Measurements from ENCODE around the gene PLAC1. TPM values are rescaled to one million over a fixed set of nuclear protein-coding genes. Genes with fewer than 3 reads are reported as not detected.

The PLAC1 gene
- total RNA-seq, 1 experiment from 2014 or later: not detected

GRCh38 chrX:134600714-134601113 lies 57.6 kb downstream of the PLAC1 start (continued):
- TF ChIP-seq, protein P1, sequence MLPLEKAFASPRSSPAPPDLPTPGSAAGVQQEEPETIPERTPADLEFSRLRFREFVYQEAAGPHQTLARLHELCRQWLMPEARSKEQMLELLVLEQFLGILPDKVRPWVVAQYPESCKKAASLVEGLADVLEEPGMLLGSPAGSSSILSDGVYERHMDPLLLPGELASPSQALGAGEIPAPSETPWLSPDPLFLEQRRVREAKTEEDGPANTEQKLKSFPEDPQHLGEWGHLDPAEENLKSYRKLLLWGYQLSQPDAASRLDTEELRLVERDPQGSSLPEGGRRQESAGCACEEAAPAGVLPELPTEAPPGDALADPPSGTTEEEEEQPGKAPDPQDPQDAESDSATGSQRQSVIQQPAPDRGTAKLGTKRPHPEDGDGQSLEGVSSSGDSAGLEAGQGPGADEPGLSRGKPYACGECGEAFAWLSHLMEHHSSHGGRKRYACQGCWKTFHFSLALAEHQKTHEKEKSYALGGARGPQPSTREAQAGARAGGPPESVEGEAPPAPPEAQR (CRISPR knock-in tag; IDR thresholded peaks at IDR 0.05): no peak
- TF ChIP-seq NR2C2 (CRISPR knock-in tag; IDR thresholded peaks at IDR 0.05) (no peak), SMAD3 (CRISPR knock-in tag; IDR thresholded peaks at IDR 0.05; ENCODE audit: borderline replicate concordance) (no peak)

DNA sequence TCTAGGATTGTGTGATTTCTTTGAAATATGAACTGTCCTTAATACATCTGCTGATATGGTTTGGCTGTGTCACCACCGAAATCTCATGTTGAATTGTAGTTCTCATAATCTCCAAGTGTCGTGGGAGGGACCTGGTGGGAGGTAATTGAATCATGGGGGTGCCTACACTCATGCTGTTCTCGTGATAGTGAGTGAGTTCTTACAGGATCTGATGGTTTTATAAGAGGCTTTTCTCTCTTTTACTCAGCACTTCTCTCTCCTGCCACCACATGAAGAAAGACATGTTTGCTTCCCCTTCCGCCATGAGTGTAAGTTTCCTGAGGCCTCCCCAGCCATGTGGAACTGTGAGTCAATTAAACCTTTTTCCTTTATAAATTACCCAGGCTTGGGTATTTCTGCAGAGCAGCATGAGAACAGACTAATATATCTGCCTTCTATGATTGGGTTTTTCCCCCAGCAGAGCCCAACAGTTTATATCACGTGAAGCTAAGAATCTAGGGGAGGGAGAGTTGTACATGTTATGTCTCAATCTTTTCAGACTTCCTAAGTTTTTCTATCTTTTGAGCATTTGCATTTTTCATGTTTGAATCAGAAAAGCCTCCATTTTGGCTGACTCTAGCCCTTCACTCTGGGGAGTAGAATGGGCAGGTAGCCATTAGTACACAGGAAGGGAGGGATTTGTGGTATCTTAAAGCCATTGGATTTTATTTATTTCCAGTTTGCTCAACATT lies 58.9 kb downstream of the PLAC1 start:
- ATAC-seq (no peak), DNase-seq (ENCODE audit: low spot score) (no peak)
- Mint-ChIP-seq H3K4me1 (peaks cover 3% of the 10 kb centered on the region), H3K27me3 (ENCODE audit: low read depth) (no peaks in the 10 kb centered on the region; the same call in 1 of the 2 replicates), H3K9me3 (peaks cover 9% of the 10 kb centered on the region), H3K27ac (no peak overlapping the region), H3K4me3 (no peak overlapping the region), H3K36me3 (no peaks in the 10 kb centered on the region)
- CTCF ChIA-PET: no interaction called here
- POLR2A ChIA-PET: no interaction called here
- TF ChIP-seq, protein P2, sequence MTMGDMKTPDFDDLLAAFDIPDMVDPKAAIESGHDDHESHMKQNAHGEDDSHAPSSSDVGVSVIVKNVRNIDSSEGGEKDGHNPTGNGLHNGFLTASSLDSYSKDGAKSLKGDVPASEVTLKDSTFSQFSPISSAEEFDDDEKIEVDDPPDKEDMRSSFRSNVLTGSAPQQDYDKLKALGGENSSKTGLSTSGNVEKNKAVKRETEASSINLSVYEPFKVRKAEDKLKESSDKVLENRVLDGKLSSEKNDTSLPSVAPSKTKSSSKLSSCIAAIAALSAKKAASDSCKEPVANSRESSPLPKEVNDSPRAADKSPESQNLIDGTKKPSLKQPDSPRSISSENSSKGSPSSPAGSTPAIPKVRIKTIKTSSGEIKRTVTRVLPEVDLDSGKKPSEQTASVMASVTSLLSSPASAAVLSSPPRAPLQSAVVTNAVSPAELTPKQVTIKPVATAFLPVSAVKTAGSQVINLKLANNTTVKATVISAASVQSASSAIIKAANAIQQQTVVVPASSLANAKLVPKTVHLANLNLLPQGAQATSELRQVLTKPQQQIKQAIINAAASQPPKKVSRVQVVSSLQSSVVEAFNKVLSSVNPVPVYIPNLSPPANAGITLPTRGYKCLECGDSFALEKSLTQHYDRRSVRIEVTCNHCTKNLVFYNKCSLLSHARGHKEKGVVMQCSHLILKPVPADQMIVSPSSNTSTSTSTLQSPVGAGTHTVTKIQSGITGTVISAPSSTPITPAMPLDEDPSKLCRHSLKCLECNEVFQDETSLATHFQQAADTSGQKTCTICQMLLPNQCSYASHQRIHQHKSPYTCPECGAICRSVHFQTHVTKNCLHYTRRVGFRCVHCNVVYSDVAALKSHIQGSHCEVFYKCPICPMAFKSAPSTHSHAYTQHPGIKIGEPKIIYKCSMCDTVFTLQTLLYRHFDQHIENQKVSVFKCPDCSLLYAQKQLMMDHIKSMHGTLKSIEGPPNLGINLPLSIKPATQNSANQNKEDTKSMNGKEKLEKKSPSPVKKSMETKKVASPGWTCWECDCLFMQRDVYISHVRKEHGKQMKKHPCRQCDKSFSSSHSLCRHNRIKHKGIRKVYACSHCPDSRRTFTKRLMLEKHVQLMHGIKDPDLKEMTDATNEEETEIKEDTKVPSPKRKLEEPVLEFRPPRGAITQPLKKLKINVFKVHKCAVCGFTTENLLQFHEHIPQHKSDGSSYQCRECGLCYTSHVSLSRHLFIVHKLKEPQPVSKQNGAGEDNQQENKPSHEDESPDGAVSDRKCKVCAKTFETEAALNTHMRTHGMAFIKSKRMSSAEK (CRISPR knock-in tag; IDR thresholded peaks at IDR 0.05; ENCODE audit: borderline replicate concordance): no peak
- TF ChIP-seq CREB1 (CRISPR knock-in tag; IDR thresholded peaks at IDR 0.05) (no peak), MXD4 (CRISPR knock-in tag; IDR thresholded peaks at IDR 0.05; ENCODE audit: borderline replicate concordance) (no peak), KAT7 (CRISPR knock-in tag; IDR thresholded peaks at IDR 0.05; ENCODE audit: borderline replicate concordance) (no peak), RORB (CRISPR knock-in tag; IDR thresholded peaks at IDR 0.05) (no peak), AFF4 (CRISPR knock-in tag; IDR thresholded peaks at IDR 0.05; ENCODE audit: borderline replicate concordance) (no peak), ZNF416 (CRISPR knock-in tag; IDR thresholded peaks at IDR 0.05) (no peak), CDX4 (CRISPR knock-in tag; IDR thresholded peaks at IDR 0.05; ENCODE audit: borderline replicate concordance) (no peak), TCF7 (CRISPR knock-in tag; IDR thresholded peaks at IDR 0.05; ENCODE audit: low read depth) (no peak), ELF4 (CRISPR knock-in tag; IDR thresholded peaks at IDR 0.05; ENCODE audit: low read depth) (no peak), NFE2L1 (CRISPR knock-in tag; IDR thresholded peaks at IDR 0.05) (no peak), MAX (CRISPR knock-in tag; IDR thresholded peaks at IDR 0.05) (no peak), SMAD4 (CRISPR knock-in tag; IDR thresholded peaks at IDR 0.05) (no peak), NR2C2 (CRISPR knock-in tag; IDR thresholded peaks at IDR 0.05) (no peak), RELA (CRISPR knock-in tag; IDR thresholded peaks at IDR 0.05; ENCODE audit: borderline replicate concordance) (no peak), AR (CRISPR knock-in tag; IDR thresholded peaks at IDR 0.05) (no peak)
- TF ChIP-seq, protein P3, sequence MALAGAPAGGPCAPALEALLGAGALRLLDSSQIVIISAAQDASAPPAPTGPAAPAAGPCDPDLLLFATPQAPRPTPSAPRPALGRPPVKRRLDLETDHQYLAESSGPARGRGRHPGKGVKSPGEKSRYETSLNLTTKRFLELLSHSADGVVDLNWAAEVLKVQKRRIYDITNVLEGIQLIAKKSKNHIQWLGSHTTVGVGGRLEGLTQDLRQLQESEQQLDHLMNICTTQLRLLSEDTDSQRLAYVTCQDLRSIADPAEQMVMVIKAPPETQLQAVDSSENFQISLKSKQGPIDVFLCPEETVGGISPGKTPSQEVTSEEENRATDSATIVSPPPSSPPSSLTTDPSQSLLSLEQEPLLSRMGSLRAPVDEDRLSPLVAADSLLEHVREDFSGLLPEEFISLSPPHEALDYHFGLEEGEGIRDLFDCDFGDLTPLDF (CRISPR knock-in tag; IDR thresholded peaks at IDR 0.05): no peak

Data from WTC11 (cell line).